HEK293T (cell line): ENCODE data around the gene BBS10.

Experiments
- ARNT ChIP-seq: fragments of 450-650 bp; IDR thresholded peaks from 2 replicates; pipeline ENCODE4 v1.6.1; 2017; ENCODE audit warnings: mild to moderate bottlenecking
- BHLHE40 ChIP-seq: fragments of 450-650 bp; IDR thresholded peaks from 2 replicates; pipeline ENCODE4 v1.6.1; 2016; ENCODE audit warnings: mild to moderate bottlenecking, moderate library complexity, borderline replicate concordance
- ELF4 ChIP-seq: fragments of 450-650 bp; IDR thresholded peaks from 2 replicates; pipeline ENCODE4 v1.6.1; 2017; ENCODE audit warnings: antibody characterized with exemption
- FOXA1 ChIP-seq: fragments of 450-650 bp; IDR thresholded peaks from 2 replicates; pipeline ENCODE4 v1.6.1; 2016; ENCODE audit warnings: mild to moderate bottlenecking
- FOXK2 ChIP-seq: fragments of 450-650 bp; IDR thresholded peaks from 2 replicates; pipeline ENCODE4 v1.6.1; 2016; ENCODE audit warnings: mild to moderate bottlenecking
- FOXM1 ChIP-seq: fragments of 450-650 bp; IDR thresholded peaks from 2 replicates; pipeline ENCODE4 v1.6.1; 2017; ENCODE audit warnings: mild to moderate bottlenecking, borderline replicate concordance
- L3MBTL2 ChIP-seq: fragments of 450-650 bp; conservative IDR thresholded peaks from 2 replicates; pipeline ENCODE4 v1.6.1; 2016; ENCODE audit warnings: mild to moderate bottlenecking
- NFRKB ChIP-seq: fragments of 450-650 bp; IDR thresholded peaks from 2 replicates; pipeline ENCODE4 v1.6.1; 2016; ENCODE audit warnings: mild to moderate bottlenecking, moderate library complexity
- SP1 ChIP-seq: fragments of 450-650 bp; IDR thresholded peaks from 2 replicates; pipeline ENCODE4 v1.6.1; 2017
- SUZ12 ChIP-seq: fragments of 450-650 bp; IDR thresholded peaks from 2 replicates; pipeline ENCODE4 v1.6.1; 2016; ENCODE audit warnings: mild to moderate bottlenecking
- TF ChIP-seq, protein P1 (sequence below): fragments of 450-650 bp; IDR thresholded peaks from 2 replicates; pipeline ENCODE4 v1.6.1; 2016

DNA sequence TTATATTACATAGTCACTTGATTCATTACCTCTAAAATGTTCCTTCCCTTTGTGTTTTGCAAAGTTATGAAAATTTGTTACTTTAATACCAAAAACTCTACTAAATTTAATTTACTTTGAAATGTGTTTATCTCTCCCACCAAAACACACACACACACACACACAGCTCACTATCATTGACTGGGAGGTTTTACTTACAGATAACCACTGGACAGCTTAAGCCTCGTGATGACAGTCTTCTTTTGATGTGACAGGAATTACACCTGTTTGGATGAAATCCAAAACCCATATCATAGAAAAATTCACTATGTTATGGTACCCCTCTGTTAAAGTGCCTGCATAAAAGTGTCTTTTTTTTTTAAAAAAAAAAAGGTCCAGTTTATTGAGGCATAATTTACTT, 15.6 kb downstream of the BBS10 start:
- no peak for TF ChIP-seq SUZ12
- TF ChIP-seq FOXA1: no peak
- TF ChIP-seq FOXM1: no peak
- no peak for TF ChIP-seq NFRKB
- TF ChIP-seq SP1: no peak
- TF ChIP-seq ELF4: no peak
- TF ChIP-seq BHLHE40: no peak
- TF ChIP-seq, protein P1, sequence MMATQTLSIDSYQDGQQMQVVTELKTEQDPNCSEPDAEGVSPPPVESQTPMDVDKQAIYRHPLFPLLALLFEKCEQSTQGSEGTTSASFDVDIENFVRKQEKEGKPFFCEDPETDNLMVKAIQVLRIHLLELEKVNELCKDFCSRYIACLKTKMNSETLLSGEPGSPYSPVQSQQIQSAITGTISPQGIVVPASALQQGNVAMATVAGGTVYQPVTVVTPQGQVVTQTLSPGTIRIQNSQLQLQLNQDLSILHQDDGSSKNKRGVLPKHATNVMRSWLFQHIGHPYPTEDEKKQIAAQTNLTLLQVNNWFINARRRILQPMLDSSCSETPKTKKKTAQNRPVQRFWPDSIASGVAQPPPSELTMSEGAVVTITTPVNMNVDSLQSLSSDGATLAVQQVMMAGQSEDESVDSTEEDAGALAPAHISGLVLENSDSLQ: no peak
- TF ChIP-seq FOXK2: no peak
- TF ChIP-seq ARNT: no peak
- no peak for TF ChIP-seq L3MBTL2
